PC-3 (cell line): ENCODE measurements around the gene MYOCD.

ENCODE experiments used
- CTCF ChIP-seq: fragments of 300-600 bp; sonication (generic); conservative IDR thresholded peaks from 2 replicates; pipeline ENCODE4 v1.5.1; 2017; ENCODE audit warnings: antibody characterized with exemption, low read depth, mild to moderate bottlenecking, low read length
- EZH2phosphoT487 ChIP-seq: fragments of 300-600 bp; sonication (generic); IDR thresholded peaks from 2 replicates; pipeline ENCODE4 v1.6.1; 2018; ENCODE audit warnings: mild to moderate bottlenecking, antibody characterized with exemption, low read length, borderline replicate concordance

- no peak for TF ChIP-seq EZH2phosphoT487
- no peak for TF ChIP-seq CTCF
Measured at GRCh38 chr17:12688382-12688781, 22.7 kb downstream of the MYOCD start.
